ENCODE data around the gene TMIE. TPM values are rescaled to one million over a fixed set of nuclear protein-coding genes. Genes with fewer than 3 reads are reported as not detected.
A peak's percentile ranks its signal among the peaks of the same experiment; 100 is the strongest.

TMIE gene
- total RNA-seq, 2 donors from 2014 or later = 0.13 TPM; not detected in 1

DNA sequence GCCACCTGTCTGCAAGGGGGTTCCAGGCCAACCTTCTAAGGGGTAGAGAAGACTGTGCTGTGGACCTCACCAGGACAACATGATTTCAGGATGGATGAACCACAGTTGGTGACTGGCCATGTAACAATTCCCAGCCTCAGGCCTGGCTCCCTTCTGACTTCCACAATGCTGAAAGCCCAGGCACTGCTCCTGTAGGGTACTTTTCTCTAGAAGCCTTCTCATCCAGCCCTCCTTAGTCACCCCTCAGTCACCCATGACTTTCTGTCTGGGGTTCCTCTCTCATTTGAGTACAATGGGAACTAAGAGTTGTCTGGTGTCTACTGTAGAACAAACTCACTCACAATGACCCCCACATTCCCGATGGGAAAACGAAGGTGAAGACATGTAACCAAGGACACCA, 16.3 kb upstream of the TMIE start:
- H3K4me3 ChIP-seq = no peak overlapping the region
- TF ChIP-seq, protein P1, sequence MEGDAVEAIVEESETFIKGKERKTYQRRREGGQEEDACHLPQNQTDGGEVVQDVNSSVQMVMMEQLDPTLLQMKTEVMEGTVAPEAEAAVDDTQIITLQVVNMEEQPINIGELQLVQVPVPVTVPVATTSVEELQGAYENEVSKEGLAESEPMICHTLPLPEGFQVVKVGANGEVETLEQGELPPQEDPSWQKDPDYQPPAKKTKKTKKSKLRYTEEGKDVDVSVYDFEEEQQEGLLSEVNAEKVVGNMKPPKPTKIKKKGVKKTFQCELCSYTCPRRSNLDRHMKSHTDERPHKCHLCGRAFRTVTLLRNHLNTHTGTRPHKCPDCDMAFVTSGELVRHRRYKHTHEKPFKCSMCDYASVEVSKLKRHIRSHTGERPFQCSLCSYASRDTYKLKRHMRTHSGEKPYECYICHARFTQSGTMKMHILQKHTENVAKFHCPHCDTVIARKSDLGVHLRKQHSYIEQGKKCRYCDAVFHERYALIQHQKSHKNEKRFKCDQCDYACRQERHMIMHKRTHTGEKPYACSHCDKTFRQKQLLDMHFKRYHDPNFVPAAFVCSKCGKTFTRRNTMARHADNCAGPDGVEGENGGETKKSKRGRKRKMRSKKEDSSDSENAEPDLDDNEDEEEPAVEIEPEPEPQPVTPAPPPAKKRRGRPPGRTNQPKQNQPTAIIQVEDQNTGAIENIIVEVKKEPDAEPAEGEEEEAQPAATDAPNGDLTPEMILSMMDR (IDR thresholded peaks at IDR 0.05) = no peak
- H3K4me1 ChIP-seq = no peaks in the 10 kb centered on the region
- intact Hi-C loops (cut with DNase I) = no loop called here
- no peaks in the 10 kb centered on the region for H3K9me3 ChIP-seq
- no peak overlapping the region for H3K9ac ChIP-seq (ENCODE audit: low read depth in 2 of 2, low read length in 2 of 2)
- no peak overlapping the region for H3K27ac ChIP-seq
- H3K36me3 ChIP-seq = no peaks in the 10 kb centered on the region
- no peaks in the 10 kb centered on the region for H3K27me3 ChIP-seq
- no peak for DNase-seq

DNA sequence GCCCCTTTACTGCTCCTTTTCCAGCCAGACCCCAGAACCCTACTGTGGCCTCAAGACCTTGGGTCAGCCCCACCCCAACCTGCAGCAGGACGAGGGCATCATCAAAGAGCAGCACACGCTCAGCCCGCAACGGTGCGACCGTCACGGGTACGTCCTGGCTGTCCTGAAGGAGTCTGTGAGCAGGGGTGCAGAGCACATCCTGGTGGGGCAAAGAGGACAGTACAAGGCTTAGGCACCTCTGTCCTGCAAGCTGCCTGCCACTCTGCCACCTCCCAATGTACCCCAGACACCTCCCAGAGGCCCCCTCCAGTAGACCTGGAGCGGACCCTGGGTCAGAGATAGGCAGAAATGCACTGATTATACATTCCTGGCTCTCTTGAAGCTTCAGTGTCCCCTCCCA, 15.7 kb upstream of the TMIE start:
- Histone ChIP-seq H3K36me3 (no peaks in the 10 kb centered on the region), H3K9me3 (no peaks in the 10 kb centered on the region), H3K9ac (ENCODE audit: low read depth in 2 of 2, low read length in 2 of 2) (no peak overlapping the region), H3K27me3 (no peaks in the 10 kb centered on the region), H3K4me3 (no peak overlapping the region), H3K27ac (no peak overlapping the region), H3K4me1 (no peaks in the 10 kb centered on the region)
- intact Hi-C loops (cut with DNase I) = no loop called here
- TF ChIP-seq, protein P1 (IDR thresholded peaks at IDR 0.05) = no peak
- DNase-seq = no peak

DNA sequence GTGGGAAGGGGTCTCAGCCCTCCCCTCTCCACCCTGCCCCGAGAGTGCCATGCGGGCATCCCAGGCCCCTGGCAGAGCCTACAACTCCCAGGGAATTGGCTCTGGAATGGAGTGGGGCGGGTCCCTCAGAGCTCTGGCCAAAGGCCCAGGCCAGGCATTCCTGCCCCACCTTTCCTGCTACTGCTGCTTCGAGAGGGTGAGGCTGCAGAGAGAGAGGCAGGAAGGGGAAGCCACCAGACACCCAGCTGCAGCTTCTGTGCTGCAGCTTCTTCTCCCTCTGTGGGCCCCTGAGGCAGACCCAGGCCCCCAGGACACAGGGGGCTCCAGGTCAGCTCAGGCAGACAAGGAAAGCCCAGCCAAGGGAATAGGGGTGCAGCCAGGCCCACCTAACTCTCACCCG, 10.4 kb upstream of the TMIE start:
- intact Hi-C loops (cut with DNase I) = no loop called here
- peak overlapping the region in 1 of 2 donors; percentile 42 for H3K9ac ChIP-seq (ENCODE audit: low read depth in 2 of 2, low read length in 2 of 2)
- H3K4me3 ChIP-seq = no peak overlapping the region
- no peak overlapping the region for H3K27ac ChIP-seq
- H3K4me1 ChIP-seq = peaks cover under 1% of the 10 kb centered on the region
- H3K36me3 ChIP-seq = no peaks in the 10 kb centered on the region
- DNase-seq = peak; percentile 77
- TF ChIP-seq, protein P1 (IDR thresholded peaks at IDR 0.05) = no peak
- no peaks in the 10 kb centered on the region for H3K27me3 ChIP-seq
- H3K9me3 ChIP-seq = no peaks in the 10 kb centered on the region

DNA sequence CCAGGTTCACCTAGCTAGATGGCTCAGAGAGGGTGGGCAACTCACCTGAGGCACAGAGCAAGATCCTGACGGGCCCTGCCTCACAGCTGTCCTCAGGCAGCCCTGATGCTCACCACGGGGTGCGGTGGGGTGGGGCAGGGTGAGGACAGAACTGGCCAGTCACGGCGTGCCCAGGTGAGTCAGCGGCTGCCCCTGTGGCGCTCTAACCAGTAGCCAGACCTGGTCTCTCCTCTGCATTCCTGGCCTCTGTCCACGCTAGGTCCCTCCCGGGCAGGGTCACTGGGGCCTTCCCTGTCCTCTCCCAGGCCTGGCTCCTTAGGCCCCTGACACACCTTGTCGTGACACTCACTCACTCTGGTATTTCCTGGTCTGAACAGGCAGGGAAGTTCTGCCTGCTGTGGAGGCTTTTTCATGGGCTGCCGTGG, 8.6 kb upstream of the TMIE start:
- TF ChIP-seq, protein P1 (IDR thresholded peaks at IDR 0.05) = no peak
- peak overlapping the region; percentile 95 to 96 for H3K9ac ChIP-seq (ENCODE audit: low read depth in 2 of 2, low read length in 2 of 2)
- H3K27ac ChIP-seq = peak overlapping the region; percentile 77
- no peaks in the 10 kb centered on the region for H3K9me3 ChIP-seq
- no peaks in the 10 kb centered on the region for H3K36me3 ChIP-seq
- H3K4me3 ChIP-seq = peak overlapping the region; percentile 84
- H3K4me1 ChIP-seq = peaks cover 3% of the 10 kb centered on the region
- no peaks in the 10 kb centered on the region for H3K27me3 ChIP-seq
- intact Hi-C loops (cut with DNase I) = no loop called here
- peak; percentile 90 for DNase-seq

DNA sequence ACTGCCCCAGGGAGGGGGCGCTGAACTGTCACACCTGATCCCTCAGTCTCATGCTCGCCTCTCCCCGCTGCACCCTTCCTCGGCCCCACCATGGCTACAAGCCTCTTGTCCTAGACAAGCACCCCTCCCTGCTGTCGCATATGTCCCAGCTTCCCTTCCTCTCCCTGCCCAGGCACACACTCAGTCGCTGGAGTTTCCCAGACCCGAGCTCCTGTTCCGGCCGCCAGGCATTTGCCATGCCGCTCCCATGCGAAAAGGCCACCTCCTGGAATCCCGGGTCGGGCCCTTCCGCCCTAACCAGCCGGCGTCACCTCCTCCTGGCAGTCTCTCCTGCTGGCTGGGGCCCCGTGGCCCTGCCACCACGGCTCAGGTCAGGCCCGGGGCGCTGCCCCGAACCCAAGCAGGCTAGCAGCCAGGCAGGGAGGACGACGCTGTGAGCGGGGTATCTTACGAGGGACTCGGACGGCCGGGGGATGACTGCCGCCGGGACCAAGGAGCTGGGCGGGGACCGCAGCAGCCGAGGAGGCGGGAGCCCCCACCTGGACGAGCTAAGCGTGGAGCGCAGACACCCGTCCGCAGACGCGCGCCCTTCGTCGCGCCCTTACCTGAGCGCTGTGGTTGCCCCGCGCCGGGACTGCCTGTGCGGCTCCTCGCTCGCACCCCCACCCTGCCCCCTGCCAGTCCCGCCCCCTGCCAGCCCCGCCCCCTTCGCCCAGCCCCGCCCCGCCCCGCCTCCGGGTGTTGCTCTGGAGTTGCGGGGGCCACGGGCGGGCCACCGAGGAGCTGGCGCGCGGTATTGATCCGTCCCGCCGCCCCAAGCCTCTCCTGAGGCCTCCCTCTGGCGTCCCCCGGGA, 7.9 kb upstream of the TMIE start, which contains the start of gene ALS2CL:
TSS of gene ALS2CL (minus strand) at position 642 of the 854 bp plus-strand sequence. CDS start 4,239 bp downstream, outside the sequence.
- Histone ChIP-seq H3K27ac (peak within 1 kb of the TSS; percentile 77), H3K27me3 (no peaks in the 10 kb centered on the region), H3K4me3 (peak within 1 kb of the TSS; percentile 84), H3K4me1 (peaks cover 3% of the 10 kb centered on the region), H3K9ac (ENCODE audit: low read depth in 2 of 2, low read length in 2 of 2) (peak within 1 kb of the TSS; percentile 95 to 96), H3K9me3 (no peaks in the 10 kb centered on the region), H3K36me3 (no peaks in the 10 kb centered on the region)
- intact Hi-C loops (cut with DNase I) = no loop called here
- TF ChIP-seq, protein P1 (IDR thresholded peaks at IDR 0.05) = no peak
- peak; percentile 75 for DNase-seq
